Measurements from ENCODE around the gene SLC22A15. TPM values are rescaled to one million over a fixed set of nuclear protein-coding genes. Genes with fewer than 3 reads are reported as not detected.

Gene SLC22A15
- total RNA-seq, 1 experiment from 2014 or later = 0.16 TPM

GRCh38 chr1:116076831-116077230, 100.5 kb downstream of the SLC22A15 start:
- no peaks in the 10 kb centered on the region for H3K27me3 Mint-ChIP-seq (ENCODE audit: insufficient read depth, unreplicated experiment)
- no peak overlapping the region for H3K27ac Mint-ChIP-seq (ENCODE audit: unreplicated experiment)
- H3K9me3 ChIP-seq = no peaks in the 10 kb centered on the region

DNA sequence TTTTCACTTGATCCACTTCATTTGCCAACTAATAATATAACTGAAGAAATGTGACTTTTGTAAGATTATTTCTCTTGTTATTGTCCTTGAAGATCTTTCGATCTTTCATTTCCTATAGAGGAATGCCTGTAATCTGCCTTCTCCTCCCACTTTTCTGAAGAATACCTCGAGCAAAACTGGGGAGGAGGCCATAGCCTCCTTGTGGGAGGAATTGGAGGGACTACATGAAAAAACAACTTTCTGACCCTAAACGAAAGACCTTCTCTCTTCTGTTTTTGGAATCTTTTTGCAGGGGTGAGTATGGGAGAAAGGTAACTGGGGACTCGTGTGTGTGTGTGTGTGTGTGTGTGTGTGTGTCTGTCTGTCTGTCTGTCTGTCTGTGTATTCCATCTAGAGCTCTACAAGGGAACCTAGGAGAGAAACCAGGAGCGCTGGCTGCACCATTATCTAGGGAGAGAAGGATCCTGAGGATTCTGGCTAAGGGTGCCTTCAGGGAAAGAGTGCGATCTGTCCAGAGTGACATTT, 102.4 kb downstream of the SLC22A15 start:
- Mint-ChIP-seq H3K36me3 (ENCODE audit: insufficient read depth, unreplicated experiment) (no peaks in the 10 kb centered on the region), H3K27ac (ENCODE audit: unreplicated experiment) (no peak overlapping the region), H3K4me3 (ENCODE audit: unreplicated experiment) (no peak overlapping the region), H3K4me1 (ENCODE audit: low read depth, unreplicated experiment) (peaks cover 20% of the 10 kb centered on the region), H3K9me3 (ENCODE audit: unreplicated experiment) (no peaks in the 10 kb centered on the region), H3K27me3 (ENCODE audit: insufficient read depth, unreplicated experiment) (no peaks in the 10 kb centered on the region)
- CTCF ChIA-PET = no interaction called here
- no TSS peak for BruUV-seq (replicated peaks)
- DNase-seq = no peak
- H3K9me3 ChIP-seq = no peaks in the 10 kb centered on the region
- intact Hi-C loops (cut with micrococcal nuclease; ENCODE audit: unreplicated experiment) = loop anchor here (10.0 kb wide), 1 partner anchor 56 kb away; no protein-coding TSS in a partner anchor
- TF ChIP-seq, protein P1, sequence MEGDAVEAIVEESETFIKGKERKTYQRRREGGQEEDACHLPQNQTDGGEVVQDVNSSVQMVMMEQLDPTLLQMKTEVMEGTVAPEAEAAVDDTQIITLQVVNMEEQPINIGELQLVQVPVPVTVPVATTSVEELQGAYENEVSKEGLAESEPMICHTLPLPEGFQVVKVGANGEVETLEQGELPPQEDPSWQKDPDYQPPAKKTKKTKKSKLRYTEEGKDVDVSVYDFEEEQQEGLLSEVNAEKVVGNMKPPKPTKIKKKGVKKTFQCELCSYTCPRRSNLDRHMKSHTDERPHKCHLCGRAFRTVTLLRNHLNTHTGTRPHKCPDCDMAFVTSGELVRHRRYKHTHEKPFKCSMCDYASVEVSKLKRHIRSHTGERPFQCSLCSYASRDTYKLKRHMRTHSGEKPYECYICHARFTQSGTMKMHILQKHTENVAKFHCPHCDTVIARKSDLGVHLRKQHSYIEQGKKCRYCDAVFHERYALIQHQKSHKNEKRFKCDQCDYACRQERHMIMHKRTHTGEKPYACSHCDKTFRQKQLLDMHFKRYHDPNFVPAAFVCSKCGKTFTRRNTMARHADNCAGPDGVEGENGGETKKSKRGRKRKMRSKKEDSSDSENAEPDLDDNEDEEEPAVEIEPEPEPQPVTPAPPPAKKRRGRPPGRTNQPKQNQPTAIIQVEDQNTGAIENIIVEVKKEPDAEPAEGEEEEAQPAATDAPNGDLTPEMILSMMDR (IDR thresholded peaks at IDR 0.05; ENCODE audit: insufficient read depth in 1 of 2, low read depth in 1 of 2, low read length in 1 of 2, severe bottlenecking in 1 of 2, unreplicated experiment in 1 of 2) = no peak
- H3K4me1 ChIP-seq = peaks cover 20% of the 10 kb centered on the region
- H3K36me3 ChIP-seq (ENCODE audit: control insufficient read depth, insufficient read depth, low read length) = no peaks in the 10 kb centered on the region
- H3K27me3 ChIP-seq (replicated peaks; ENCODE audit: control insufficient read depth, insufficient read depth, low read length) = no peaks in the 10 kb centered on the region
- POLR2A ChIA-PET = no interaction called here
- H3K4me3 ChIP-seq (ENCODE audit: low read depth, low read length) = no peak overlapping the region

More at GRCh38 chr1:116076831-116077230, 100.5 kb downstream of the SLC22A15 start:
- ChIA-PET CTCF (no interaction called here), POLR2A (no interaction called here)
- peaks cover 20% of the 10 kb centered on the region for H3K4me1 Mint-ChIP-seq (ENCODE audit: low read depth, unreplicated experiment)
- TF ChIP-seq, protein P1 (IDR thresholded peaks at IDR 0.05; ENCODE audit: insufficient read depth in 1 of 2, low read depth in 1 of 2, low read length in 1 of 2, severe bottlenecking in 1 of 2, unreplicated experiment in 1 of 2) = no peak
- H3K4me3 Mint-ChIP-seq (ENCODE audit: unreplicated experiment) = no peak overlapping the region
- H3K36me3 Mint-ChIP-seq (ENCODE audit: insufficient read depth, unreplicated experiment) = no peaks in the 10 kb centered on the region
- BruUV-seq (replicated peaks) = no TSS peak
- Histone ChIP-seq H3K36me3 (ENCODE audit: control insufficient read depth, insufficient read depth, low read length) (no peaks in the 10 kb centered on the region), H3K27me3 (replicated peaks; ENCODE audit: control insufficient read depth, insufficient read depth, low read length) (no peaks in the 10 kb centered on the region), H3K4me1 (peaks cover 20% of the 10 kb centered on the region), H3K4me3 (ENCODE audit: low read depth, low read length) (no peak overlapping the region)
- intact Hi-C loops (cut with micrococcal nuclease; ENCODE audit: unreplicated experiment) = loop anchor here (10.0 kb wide), 1 partner anchor 58 kb away; no protein-coding TSS in a partner anchor
- H3K9me3 Mint-ChIP-seq (ENCODE audit: unreplicated experiment) = no peaks in the 10 kb centered on the region
- no peak for DNase-seq

DNA sequence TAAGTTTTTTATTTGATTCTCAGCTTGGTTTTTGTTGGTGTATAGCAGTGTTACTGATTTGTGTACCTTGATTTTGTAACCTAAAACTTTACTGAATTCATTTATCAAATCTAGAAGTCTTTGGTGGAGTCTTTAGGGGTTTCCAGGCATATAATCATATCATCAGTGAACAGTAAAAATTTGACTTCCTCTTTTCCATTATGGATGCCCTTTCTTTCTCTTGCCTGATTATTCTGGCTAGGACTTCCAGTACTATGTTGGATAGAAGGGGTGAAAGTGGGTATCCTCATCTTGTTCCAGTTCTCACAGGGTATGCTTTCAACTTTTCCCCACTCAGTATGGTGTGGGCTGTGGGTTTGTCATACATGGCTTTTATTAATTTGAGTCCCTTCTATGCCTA, 111.3 kb downstream of the SLC22A15 start:
- POLR2A ChIA-PET = interaction anchor here (0.6 kb wide), 1 partner anchor 132 kb away, joined by 4 read pairs; no protein-coding TSS in a partner anchor
- CTCF ChIA-PET = no interaction called here
- H3K27me3 Mint-ChIP-seq (ENCODE audit: insufficient read depth, unreplicated experiment) = no peaks in the 10 kb centered on the region

More for the DNA sequence above, 111.3 kb downstream of the SLC22A15 start:
- no peak for DNase-seq
- TF ChIP-seq, protein P1 (IDR thresholded peaks at IDR 0.05; ENCODE audit: insufficient read depth in 1 of 2, low read depth in 1 of 2, low read length in 1 of 2, severe bottlenecking in 1 of 2, unreplicated experiment in 1 of 2) = no peak
- Mint-ChIP-seq H3K4me3 (ENCODE audit: unreplicated experiment) (no peak overlapping the region), H3K4me1 (ENCODE audit: low read depth, unreplicated experiment) (no peaks in the 10 kb centered on the region), H3K9me3 (ENCODE audit: unreplicated experiment) (peaks cover 23% of the 10 kb centered on the region), H3K27ac (ENCODE audit: unreplicated experiment) (no peak overlapping the region), H3K36me3 (ENCODE audit: insufficient read depth, unreplicated experiment) (no peaks in the 10 kb centered on the region)
- BruUV-seq (replicated peaks) = no TSS peak
- no peak overlapping the region for H3K4me3 ChIP-seq (ENCODE audit: low read depth, low read length)
- H3K36me3 ChIP-seq (ENCODE audit: control insufficient read depth, insufficient read depth, low read length) = no peaks in the 10 kb centered on the region
- H3K27me3 ChIP-seq (replicated peaks; ENCODE audit: control insufficient read depth, insufficient read depth, low read length) = no peaks in the 10 kb centered on the region
- no peaks in the 10 kb centered on the region for H3K9me3 ChIP-seq
- intact Hi-C loops (cut with micrococcal nuclease; ENCODE audit: unreplicated experiment) = no loop called here
- H3K4me1 ChIP-seq = no peaks in the 10 kb centered on the region

Measured in Caco-2 (cell line).